Aorta (tissue), 5 donors: Measurements from ENCODE around the gene TIMP3. TPM values are rescaled to one million over a fixed set of nuclear protein-coding genes. Genes with fewer than 3 reads are reported as not detected.

Experiments used
- ATAC-seq: fragments of 200-7000 bp; cut with Tn5 transposase; one replicate; pipeline ENCODE4 v1.9.1; 2022; ENCODE audit warnings: moderate library complexity; ENCODE audit not compliant: low FRiP score
- DNase-seq, 2 donors: peaks; one replicate each; pipeline ENCODE4 v3.0.0-alpha.2; 2020
- H3K27ac ChIP-seq, 2 donors: one replicate each; pipeline ENCODE4 v1.5.1; 2013; ENCODE audit warnings: low read length in 2 of 2, mild to moderate bottlenecking in 2 of 2, moderate library complexity in 2 of 2, control low read depth in 1 of 2, inconsistent platforms in 1 of 2, low read depth in 1 of 2
- H3K27me3 ChIP-seq, 2 donors: one replicate each; pipeline ENCODE4 v1.6.1; 2013; ENCODE audit warnings: control low read depth in 1 of 2, low read length in 1 of 2, mild to moderate bottlenecking in 1 of 2, moderate library complexity in 1 of 2; ENCODE audit not compliant: insufficient read depth in 2 of 2, control insufficient read depth in 1 of 2
- H3K36me3 ChIP-seq, 2 donors: one replicate each; pipeline ENCODE4 v1.6.1; 2013; ENCODE audit warnings: control low read depth in 1 of 2, low read length in 1 of 2, mild to moderate bottlenecking in 1 of 2; ENCODE audit not compliant: insufficient read depth in 2 of 2, control insufficient read depth in 1 of 2
- H3K4me1 ChIP-seq, 2 donors: one replicate each; pipeline ENCODE4 v1.6.1; 2013; ENCODE audit warnings: low read length in 2 of 2, control low read depth in 1 of 2, mild to moderate bottlenecking in 1 of 2, moderate library complexity in 1 of 2; ENCODE audit not compliant: insufficient read depth in 2 of 2, control insufficient read depth in 1 of 2
- H3K4me3 ChIP-seq, 2 donors: one replicate each; pipeline ENCODE4 v1.5.1; 2013; ENCODE audit warnings: low read length in 2 of 2, control low read depth in 1 of 2, mild to moderate bottlenecking in 1 of 2
- H3K9me3 ChIP-seq: one replicate; pipeline ENCODE4 v1.6.1; 2013; ENCODE audit warnings: mild to moderate bottlenecking, low read length; ENCODE audit not compliant: control insufficient read depth
- WGBS, 2 donors: extraction: QIAGEN DNeasy Blood & Tissue Kit; methylation state at CpG; one replicate each; pipeline ENCODE4 v1.1.7; 2013; 5-methylcytosine and 5-hydroxymethylcytosine counted together
- intact Hi-C, 2 donors: fragments of 100-400 bp; cut with DNase I; formaldehyde crosslinking; loops; one replicate each; pipeline versions ENCODE4 v1.14.2 to v1.15.0; 2022
- polyA plus RNA-seq, 2 donors: library from polyadenylated mRNA; stranded (reverse); fragments of 200-250 nt; gene quantifications; one replicate each; pipeline ENCODE4 v1.2.3, GENCODE V29; 2013
- total RNA-seq, 2 donors: library from RNA; stranded (reverse); fragmentation: NEBNext Ultra II Directional; extraction: Animal tissue kit (Norgen Biotek cat#: 25700); gene quantifications; one replicate each; pipeline ENCODE4 v1.2.1, GENCODE V29; 2021
- donor health status: healthy with polysubstance abuse.
- donor health status: Bipolar disorder and iron deficiency.
- donor health status: DM: no; HTN: no; CAD: no.
- donor health status: DM: no; HTN: no; CAD: no.
- donor health status: DM: yes; HTN: yes; CAD: no.

Gene TIMP3
- total and polyA plus RNA-seq, 4 donors = 34.4 to 410 (median 179) TPM

GRCh38 chr22:32819120-32819519 is 17.6 kb downstream of the TIMP3 start:
- Histone ChIP-seq H3K4me1 (no peaks in the 10 kb centered on the region), H3K36me3 (no peaks in the 10 kb centered on the region), H3K9me3 (no peaks in the 10 kb centered on the region), H3K4me3 (no peak overlapping the region), H3K27me3 (no peaks in the 10 kb centered on the region), H3K27ac (no peak overlapping the region)
- intact Hi-C loops = no loop called here
- ATAC-seq = no peak
- DNase-seq = no peak
- 95 to 96% methylated on average over 7 of the region's 7 CpGs for WGBS, 2 donors

- Histone ChIP-seq H3K27ac (no peak overlapping the region), H3K9me3 (no peaks in the 10 kb centered on the region), H3K27me3 (no peaks in the 10 kb centered on the region), H3K4me3 (no peak overlapping the region), H3K36me3 (no peaks in the 10 kb centered on the region), H3K4me1 (no peaks in the 10 kb centered on the region)
- WGBS, 2 donors = 86 to 87% methylated on average over 13 of the region's 13 CpGs
- DNase-seq = no peak
- ATAC-seq = no peak
- intact Hi-C loops = no loop called here
Observed at GRCh38 chr22:32820131-32821119, 18.9 kb downstream of the TIMP3 start.

- H3K4me3 ChIP-seq = no peak overlapping the region
- no peak for DNase-seq
- intact Hi-C loops = no loop called here
- H3K4me1 ChIP-seq = no peaks in the 10 kb centered on the region
- H3K27ac ChIP-seq = no peak overlapping the region
- WGBS, 2 donors = 95 to 96% methylated on average over 7 of the region's 7 CpGs
- no peaks in the 10 kb centered on the region for H3K36me3 ChIP-seq
- ATAC-seq = no peak
- H3K9me3 ChIP-seq = no peaks in the 10 kb centered on the region
- H3K27me3 ChIP-seq = no peaks in the 10 kb centered on the region
Observed at GRCh38 chr22:32822179-32822877, 20.8 kb downstream of the TIMP3 start.

GRCh38 chr22:32823024-32823730 is 21.7 kb downstream of the TIMP3 start:
- DNase-seq = no peak
- Histone ChIP-seq H3K27ac (no peak overlapping the region), H3K27me3 (no peaks in the 10 kb centered on the region), H3K4me3 (no peak overlapping the region), H3K9me3 (no peaks in the 10 kb centered on the region), H3K36me3 (no peaks in the 10 kb centered on the region), H3K4me1 (no peaks in the 10 kb centered on the region)
- intact Hi-C loops = no loop called here
- no peak for ATAC-seq
- 73% methylated on average over 10 of the region's 10 CpGs for WGBS, 2 donors

GRCh38 chr22:32824531-32825312 is 23.2 kb downstream of the TIMP3 start:
- intact Hi-C loops = no loop called here
- ATAC-seq (no peak), DNase-seq (no peak)
- Histone ChIP-seq H3K27ac (no peak overlapping the region), H3K36me3 (no peaks in the 10 kb centered on the region), H3K9me3 (no peaks in the 10 kb centered on the region), H3K27me3 (no peaks in the 10 kb centered on the region), H3K4me1 (no peaks in the 10 kb centered on the region), H3K4me3 (no peak overlapping the region)
- WGBS, 2 donors = 81 to 86% methylated on average over 11 of the region's 11 CpGs

GRCh38 chr22:32826537-32826936 is 25.0 kb downstream of the TIMP3 start:
- ATAC-seq (no peak), DNase-seq (no peak)
- Histone ChIP-seq H3K27me3 (no peaks in the 10 kb centered on the region), H3K9me3 (no peaks in the 10 kb centered on the region), H3K4me3 (no peak overlapping the region), H3K4me1 (no peaks in the 10 kb centered on the region), H3K27ac (no peak overlapping the region), H3K36me3 (no peaks in the 10 kb centered on the region)
- intact Hi-C loops = no loop called here
- WGBS, 2 donors = 64 to 72% methylated on average over 2 of the region's 2 CpGs

GRCh38 chr22:32827049-32827602 is 25.6 kb downstream of the TIMP3 start:
- 70 to 75% methylated on average over 7 of the region's 7 CpGs for WGBS, 2 donors
- intact Hi-C loops = no loop called here
- DNase-seq = no peak
- no peak overlapping the region for H3K27ac ChIP-seq
- H3K36me3 ChIP-seq = no peaks in the 10 kb centered on the region
- no peaks in the 10 kb centered on the region for H3K9me3 ChIP-seq
- ATAC-seq = no peak
- no peak overlapping the region for H3K4me3 ChIP-seq
- H3K4me1 ChIP-seq = no peaks in the 10 kb centered on the region
- no peaks in the 10 kb centered on the region for H3K27me3 ChIP-seq

GRCh38 chr22:32828150-32828549 is 26.6 kb downstream of the TIMP3 start:
- DNase-seq (no peak), ATAC-seq (no peak)
- intact Hi-C loops = no loop called here
- Histone ChIP-seq H3K27me3 (no peaks in the 10 kb centered on the region), H3K36me3 (no peaks in the 10 kb centered on the region), H3K4me3 (no peak overlapping the region), H3K4me1 (no peaks in the 10 kb centered on the region), H3K27ac (no peak overlapping the region), H3K9me3 (no peaks in the 10 kb centered on the region)
- WGBS, 2 donors = 66 to 68% methylated on average over 2 of the region's 2 CpGs
